Measurements from ENCODE around the gene MCF2L.

DNA sequence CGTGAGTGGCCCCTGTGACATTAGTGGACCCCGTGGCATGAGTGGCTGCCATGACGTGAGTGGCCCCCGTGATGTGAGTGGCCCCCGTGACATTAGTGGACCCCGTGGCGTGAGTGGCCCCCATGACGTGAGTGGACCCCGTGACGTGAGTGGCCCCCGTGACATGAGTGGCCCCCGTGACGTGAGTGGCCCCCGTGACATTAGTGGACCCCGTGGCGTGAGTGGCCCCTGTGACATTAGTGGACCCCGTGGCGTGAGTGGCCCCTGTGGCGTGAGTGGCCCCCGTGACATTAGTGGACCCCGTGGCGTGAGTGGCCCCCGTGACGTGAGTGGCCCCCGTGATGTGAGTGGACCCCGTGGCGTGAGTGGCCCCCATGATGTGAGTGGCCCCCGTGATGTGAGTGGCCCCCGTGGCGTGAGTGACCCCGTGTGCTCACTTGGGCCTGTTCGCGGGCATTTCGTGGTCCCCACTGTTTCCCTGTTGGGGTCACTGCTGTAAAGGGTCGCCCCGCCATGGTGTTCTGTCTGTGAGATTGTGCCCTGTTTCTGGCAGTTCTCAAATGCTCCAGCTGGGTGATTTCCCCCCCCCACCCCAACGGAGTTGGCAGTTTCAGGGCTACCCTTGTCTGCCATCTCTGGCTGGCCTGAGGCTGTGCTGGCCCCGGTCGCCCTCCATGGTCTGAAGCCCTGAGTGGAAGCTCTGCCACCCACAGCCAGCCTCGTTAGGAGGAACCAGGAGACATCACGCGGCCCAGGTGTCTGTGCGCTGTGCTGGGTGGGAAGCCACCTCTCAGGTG, 64.2 kb downstream of the MCF2L start:
- TF ChIP-seq, protein P1, sequence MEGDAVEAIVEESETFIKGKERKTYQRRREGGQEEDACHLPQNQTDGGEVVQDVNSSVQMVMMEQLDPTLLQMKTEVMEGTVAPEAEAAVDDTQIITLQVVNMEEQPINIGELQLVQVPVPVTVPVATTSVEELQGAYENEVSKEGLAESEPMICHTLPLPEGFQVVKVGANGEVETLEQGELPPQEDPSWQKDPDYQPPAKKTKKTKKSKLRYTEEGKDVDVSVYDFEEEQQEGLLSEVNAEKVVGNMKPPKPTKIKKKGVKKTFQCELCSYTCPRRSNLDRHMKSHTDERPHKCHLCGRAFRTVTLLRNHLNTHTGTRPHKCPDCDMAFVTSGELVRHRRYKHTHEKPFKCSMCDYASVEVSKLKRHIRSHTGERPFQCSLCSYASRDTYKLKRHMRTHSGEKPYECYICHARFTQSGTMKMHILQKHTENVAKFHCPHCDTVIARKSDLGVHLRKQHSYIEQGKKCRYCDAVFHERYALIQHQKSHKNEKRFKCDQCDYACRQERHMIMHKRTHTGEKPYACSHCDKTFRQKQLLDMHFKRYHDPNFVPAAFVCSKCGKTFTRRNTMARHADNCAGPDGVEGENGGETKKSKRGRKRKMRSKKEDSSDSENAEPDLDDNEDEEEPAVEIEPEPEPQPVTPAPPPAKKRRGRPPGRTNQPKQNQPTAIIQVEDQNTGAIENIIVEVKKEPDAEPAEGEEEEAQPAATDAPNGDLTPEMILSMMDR (IDR thresholded peaks at IDR 0.05) = no peak
- TF ChIP-seq POLR2A (IDR thresholded peaks at IDR 0.05) (no peak), POLR2AphosphoS5 (IDR thresholded peaks at IDR 0.05) (no peak)
